Breast epithelium (tissue), 4 donors: ENCODE data around the gene ZHX3. TPM values are rescaled to one million over a fixed set of nuclear protein-coding genes. Genes with fewer than 3 reads are reported as not detected.

Experiments used
- DNase-seq, 2 donors: peaks; one replicate each; pipeline ENCODE4 v3.0.0-alpha.2; 2019; ENCODE audit warnings: low spot score in 2 of 2
- H3K27ac ChIP-seq, 2 donors: fragments of 200-600 bp; sonication (generic) in 1 of 2; one replicate each; pipeline ENCODE4 v1.5.1; 2016 to 2019; ENCODE audit warnings: mild to moderate bottlenecking in 1 of 2
- H3K27me3 ChIP-seq, 2 donors: fragments of 200-600 bp; sonication (generic) in 1 of 2; one replicate each; pipeline versions ENCODE4 v1.5.1 to v1.6.0; 2017 to 2019; ENCODE audit warnings: control low read depth in 1 of 2, mild to moderate bottlenecking in 1 of 2
- H3K36me3 ChIP-seq: fragments of 200-600 bp; one replicate; pipeline ENCODE4 v1.5.1; 2019
- H3K4me1 ChIP-seq, 2 donors: fragments of 200-600 bp; sonication (generic); one replicate each; pipeline ENCODE4 v1.5.1; 2016 to 2019; ENCODE audit warnings: control low read depth in 1 of 2
- H3K4me3 ChIP-seq, 3 donors: fragments of 200-600 bp; sonication (generic); 1 replicate in 2 of 3; 2 replicates in 1 of 3; pipeline ENCODE4 v1.5.1; 2016 to 2019; ENCODE audit warnings: mild to moderate bottlenecking in 3 of 3, moderate library complexity in 2 of 3
- H3K9me3 ChIP-seq, 2 donors: fragments of 200-600 bp; sonication (generic) in 1 of 2; one replicate each; pipeline ENCODE4 v1.5.1; 2016 to 2019; ENCODE audit warnings: control low read depth in 1 of 2
- CTCF ChIP-seq, 3 donors: fragments of 450-650 bp; IDR thresholded peaks; one replicate each; pipeline ENCODE4 v1.5.1; 2016 to 2017; ENCODE audit warnings: antibody characterized with exemption in 3 of 3, mild to moderate bottlenecking in 3 of 3, moderate library complexity in 3 of 3
- POLR2A ChIP-seq: fragments of 450-650 bp; IDR thresholded peaks from one replicate; pipeline ENCODE4 v1.6.1; 2016; ENCODE audit warnings: antibody characterized with exemption, mild to moderate bottlenecking, moderate library complexity
- POLR2AphosphoS5 ChIP-seq, 3 donors: sonication (generic); formaldehyde crosslinking; IDR thresholded peaks; one replicate each; pipeline ENCODE4 v1.6.1; 2017; ENCODE audit warnings: antibody characterized with exemption in 3 of 3
- intact Hi-C: fragments of 100-400 bp; cut with DNase I; formaldehyde crosslinking; loops from one replicate; pipeline ENCODE4 v1.15.1; 2023; ENCODE audit warnings: low total_unique reads
- total RNA-seq, 3 donors: library from RNA; depleted of rRNA; stranded (reverse); fragments of >200 nt; gene quantifications; one replicate each; pipeline ENCODE4 v1.1.0, GENCODE V29; 2016

ZHX3 gene
- total RNA-seq, 3 donors from 2014 or later: 34.4 to 35.7 (median 34.6) TPM

GRCh38 chr20:41143354-41143753 is 174.2 kb downstream of the ZHX3 start:
- no peaks in the 10 kb centered on the region for H3K36me3 ChIP-seq
- H3K27ac ChIP-seq: peak overlapping the region; percentile 8 to 88
- H3K4me1 ChIP-seq: peaks cover 14 to 23% of the 10 kb centered on the region in 2 donors
- no peak overlapping the region for H3K4me3 ChIP-seq
- TF ChIP-seq CTCF (IDR thresholded peaks at IDR 0.05): no peak
- TF ChIP-seq POLR2A: no peak
- TF ChIP-seq POLR2AphosphoS5 (IDR thresholded peaks at IDR 0.05): no peak
- DNase-seq: no peak
- intact Hi-C loops: no loop called here
- H3K9me3 ChIP-seq: no peaks in the 10 kb centered on the region
- no peaks in the 10 kb centered on the region for H3K27me3 ChIP-seq

- no peaks in the 10 kb centered on the region for H3K36me3 ChIP-seq
- no peaks in the 10 kb centered on the region for H3K27me3 ChIP-seq
- intact Hi-C loops: no loop called here
- DNase-seq: no peak
- no peak overlapping the region for H3K4me3 ChIP-seq
- TF ChIP-seq POLR2A (no peak), POLR2AphosphoS5 (IDR thresholded peaks at IDR 0.05) (no peak), CTCF (IDR thresholded peaks at IDR 0.05) (no peak)
- H3K4me1 ChIP-seq: peaks cover 14 to 22% of the 10 kb centered on the region in 2 donors
- H3K9me3 ChIP-seq: no peaks in the 10 kb centered on the region
- H3K27ac ChIP-seq: peak overlapping the region; percentile 8 to 88
These were observed 174.6 kb downstream of the ZHX3 start for GRCh38 chr20:41142919-41143318.

- intact Hi-C loops: no loop called here
- TF ChIP-seq POLR2A (no peak), POLR2AphosphoS5 (IDR thresholded peaks at IDR 0.05) (no peak), CTCF (IDR thresholded peaks at IDR 0.05) (no peak)
- DNase-seq: no peak
- peak overlapping the region; percentile 67 to 88 for H3K27ac ChIP-seq
- no peaks in the 10 kb centered on the region for H3K27me3 ChIP-seq
- no peaks in the 10 kb centered on the region for H3K9me3 ChIP-seq
- H3K36me3 ChIP-seq: no peaks in the 10 kb centered on the region
- peaks cover 14 to 22% of the 10 kb centered on the region in 2 donors for H3K4me1 ChIP-seq
- H3K4me3 ChIP-seq: no peak overlapping the region
These were observed 175.3 kb downstream of the ZHX3 start for GRCh38 chr20:41142245-41142644.

- Histone ChIP-seq H3K27ac (peak overlapping the region; percentile 67 to 88), H3K36me3 (no peaks in the 10 kb centered on the region), H3K4me3 (peak overlapping the region in 1 of 3 donors; percentile 91), H3K27me3 (no peaks in the 10 kb centered on the region), H3K9me3 (no peaks in the 10 kb centered on the region), H3K4me1 (peaks cover 14 to 22% of the 10 kb centered on the region in 2 donors)
- no peak for TF ChIP-seq CTCF (IDR thresholded peaks at IDR 0.05)
- TF ChIP-seq POLR2AphosphoS5 (IDR thresholded peaks at IDR 0.05): peak in 1 of 3 donors; percentile 39
- intact Hi-C loops: no loop called here
- DNase-seq: no peak
These were observed 176.2 kb downstream of the ZHX3 start for GRCh38 chr20:41141153-41141815.

GRCh38 chr20:41140226-41141133 is 177.1 kb downstream of the ZHX3 start:
- peaks cover 14 to 22% of the 10 kb centered on the region in 2 donors for H3K4me1 ChIP-seq
- no peak for TF ChIP-seq CTCF (IDR thresholded peaks at IDR 0.05)
- no peak for TF ChIP-seq POLR2AphosphoS5 (IDR thresholded peaks at IDR 0.05)
- no peak for TF ChIP-seq POLR2A
- DNase-seq: no peak

More at GRCh38 chr20:41140226-41141133, 177.1 kb downstream of the ZHX3 start:
- H3K9me3 ChIP-seq: no peaks in the 10 kb centered on the region
- peak overlapping the region; percentile 67 to 88 for H3K27ac ChIP-seq
- no peaks in the 10 kb centered on the region for H3K36me3 ChIP-seq
- H3K27me3 ChIP-seq: no peaks in the 10 kb centered on the region
- peak overlapping the region in 2 of 3 donors; percentile 0 to 91 for H3K4me3 ChIP-seq
- intact Hi-C loops: no loop called here
